Cardiac muscle cell (in vitro differentiated cells and primary cell): ENCODE measurements around the gene CFAP65. TPM values are rescaled to one million over a fixed set of nuclear protein-coding genes. Genes with fewer than 3 reads are reported as not detected.

Experiments used
- DNase-seq, 2 donors: peaks; one replicate each; pipeline versions ENCODE4 v3.0.0 to v3.0.0-alpha.2; 2010 to 2017; ENCODE audit warnings: low read depth in 1 of 2, low spot score in 1 of 2
- H3K27ac ChIP-seq: fragments of 200-600 bp; sonication (generic); 2 replicates; pipeline ENCODE4 v1.5.1; 2016
- H3K27me3 ChIP-seq: fragments of 200-600 bp; sonication (generic); 2 replicates; pipeline ENCODE4 v1.6.0; 2016; ENCODE audit warnings: control low read depth
- H3K36me3 ChIP-seq: fragments of 200-600 bp; sonication (generic); 2 replicates; pipeline ENCODE4 v1.5.1; 2016; ENCODE audit warnings: control low read depth
- H3K4me1 ChIP-seq: fragments of 200-600 bp; sonication (generic); 2 replicates; pipeline ENCODE4 v1.8.1; 2017; ENCODE audit warnings: low read depth, mild to moderate bottlenecking, mixed run types
- H3K4me3 ChIP-seq: fragments of 200-600 bp; sonication (generic); 2 replicates; pipeline ENCODE4 v1.5.1; 2016; ENCODE audit warnings: mild to moderate bottlenecking
- H3K9me3 ChIP-seq: fragments of 200-600 bp; sonication (generic); 2 replicates; pipeline ENCODE4 v1.5.1; 2017; ENCODE audit warnings: low read depth, mild to moderate bottlenecking, control low read depth
- CTCF ChIP-seq: IDR thresholded peaks from 2 replicates; pipeline ENCODE4 v1.5.1; 2012; ENCODE audit warnings: low read depth, mild to moderate bottlenecking, low read length
- polyA plus RNA-seq: library from polyadenylated mRNA; unstranded; fragments of >200 nt; fragmentation: Nextera tagmentation; extraction: Ambion mirVana; gene quantifications from 2 replicates; pipeline ENCODE4 v1.2.1, GENCODE V29; 2016
- total RNA-seq: library from RNA; depleted of rRNA; stranded (reverse); fragments of >200 nt; gene quantifications from 2 replicates; pipeline ENCODE4 v1.2.3, GENCODE V29; 2016

Gene CFAP65
- total and polyA plus RNA-seq, 2 experiments from 2014 or later, result 0.45 to 2.2 TPM

- Histone ChIP-seq H3K9me3 (no peaks in the 10 kb centered on the region), H3K4me1 (no peaks in the 10 kb centered on the region), H3K4me3 (no peak overlapping the region), H3K27me3 (peaks cover 49% of the 10 kb centered on the region), H3K36me3 (no peaks in the 10 kb centered on the region), H3K27ac (no peak overlapping the region)
- DNase-seq, result no peak
- peak; percentile 14 for TF ChIP-seq CTCF
Observed at GRCh38 chr2:218953366-218953954, 87.9 kb downstream of the CFAP65 start.

Other genes starting within 250 kb of the CFAP65 start
- not detected in 2 replicates for gene PRKAG3, start 209.7 kb downstream of the CFAP65 start, total RNA-seq
- 0.12 and 0.17 TPM in 2 replicates for gene PRKAG3, start 209.7 kb downstream of the CFAP65 start, polyA plus RNA-seq
- gene WNT6, start 181.7 kb downstream of the CFAP65 start, total RNA-seq, result not detected in 2 replicates
- gene WNT6, start 181.7 kb downstream of the CFAP65 start, polyA plus RNA-seq, result 0.49 TPM in 1 of 2 replicates, not detected in the other
- not detected in 2 replicates for gene WNT10A, start 160.7 kb downstream of the CFAP65 start, total RNA-seq
- not detected in 2 replicates for gene WNT10A, start 160.7 kb downstream of the CFAP65 start, polyA plus RNA-seq
- gene CDK5R2, start 81.8 kb downstream of the CFAP65 start, total RNA-seq, result 0.06 TPM in 1 of 2 replicates, not detected in the other
- gene CDK5R2, start 81.8 kb downstream of the CFAP65 start, polyA plus RNA-seq, result 0.22 and 0.24 TPM in 2 replicates
- not detected in 2 replicates for gene FEV, start 56.3 kb downstream of the CFAP65 start, total RNA-seq
- gene FEV, start 56.3 kb downstream of the CFAP65 start, polyA plus RNA-seq, result not detected in 2 replicates
- not detected in 2 replicates for gene CRYBA2, start 48.1 kb downstream of the CFAP65 start, total RNA-seq
- gene CRYBA2, start 48.1 kb downstream of the CFAP65 start, polyA plus RNA-seq, result not detected in 2 replicates
- not detected in 2 replicates for gene IHH, start 19.4 kb upstream of the CFAP65 start, total RNA-seq
- not detected in 2 replicates for gene IHH, start 19.4 kb upstream of the CFAP65 start, polyA plus RNA-seq
- gene NHEJ1, start 119.3 kb upstream of the CFAP65 start, total RNA-seq, result 8.4 and 12.9 TPM in 2 replicates
- 7.7 and 9.4 TPM in 2 replicates for gene NHEJ1, start 119.3 kb upstream of the CFAP65 start, polyA plus RNA-seq
- gene SLC23A3, start 128.5 kb upstream of the CFAP65 start, total RNA-seq, result 0.09 TPM in 1 of 2 replicates, not detected in the other
- 0.11 TPM in 1 of 2 replicates, not detected in the other for gene SLC23A3, start 128.5 kb upstream of the CFAP65 start, polyA plus RNA-seq
- 42.1 and 42.6 TPM in 2 replicates for gene CNPPD1, start 135.4 kb upstream of the CFAP65 start, total RNA-seq
- 70.2 and 81.9 TPM in 2 replicates for gene CNPPD1, start 135.4 kb upstream of the CFAP65 start, polyA plus RNA-seq
- gene RETREG2, start 136.8 kb upstream of the CFAP65 start, total RNA-seq, result 72.0 and 74.0 TPM in 2 replicates
- gene RETREG2, start 136.8 kb upstream of the CFAP65 start, polyA plus RNA-seq, result 77.6 and 101 TPM in 2 replicates
- gene ZFAND2B, start 165.3 kb upstream of the CFAP65 start, total RNA-seq, result 32.6 and 35.4 TPM in 2 replicates
- 49.0 and 54.8 TPM in 2 replicates for gene ZFAND2B, start 165.3 kb upstream of the CFAP65 start, polyA plus RNA-seq
- gene ABCB6, start 177.4 kb upstream of the CFAP65 start, total RNA-seq, result 9.6 and 24.2 TPM in 2 replicates
- gene ABCB6, start 177.4 kb upstream of the CFAP65 start, polyA plus RNA-seq, result 24.2 and 32.9 TPM in 2 replicates
- gene ATG9A, start 188.1 kb upstream of the CFAP65 start, total RNA-seq, result 71.4 and 75.1 TPM in 2 replicates
- 74.3 and 85.0 TPM in 2 replicates for gene ATG9A, start 188.1 kb upstream of the CFAP65 start, polyA plus RNA-seq
- gene ANKZF1, start 188.3 kb upstream of the CFAP65 start, total RNA-seq, result 100 and 139 TPM in 2 replicates
- gene ANKZF1, start 188.3 kb upstream of the CFAP65 start, polyA plus RNA-seq, result 135 and 175 TPM in 2 replicates
- gene GLB1L, start 203.9 kb upstream of the CFAP65 start, total RNA-seq, result 10.4 TPM in 2 replicates
- gene GLB1L, start 203.9 kb upstream of the CFAP65 start, polyA plus RNA-seq, result 3.3 and 12.0 TPM in 2 replicates
- 28.5 and 31.6 TPM in 2 replicates for gene STK16, start 204.0 kb upstream of the CFAP65 start, total RNA-seq
- gene STK16, start 204.0 kb upstream of the CFAP65 start, polyA plus RNA-seq, result 12.1 and 15.8 TPM in 2 replicates
- not detected in 2 replicates for gene TUBA4B, start 211.7 kb upstream of the CFAP65 start, total RNA-seq
- not detected in 2 replicates for gene TUBA4B, start 211.7 kb upstream of the CFAP65 start, polyA plus RNA-seq
- 1.6 and 2.6 TPM in 2 replicates for gene TUBA4A, start 212.4 kb upstream of the CFAP65 start, total RNA-seq
- gene TUBA4A, start 212.4 kb upstream of the CFAP65 start, polyA plus RNA-seq, result 2.3 and 6.5 TPM in 2 replicates
- 182 and 223 TPM in 2 replicates for gene DNAJB2, start 237.8 kb upstream of the CFAP65 start, total RNA-seq
- 60.6 and 61.0 TPM in 2 replicates for gene DNAJB2, start 237.8 kb upstream of the CFAP65 start, polyA plus RNA-seq